Thyroid gland (tissue), 4 donors: ENCODE measurements around the gene SH2D1B.

Source experiments
- CTCF ChIP-seq, 6 experiments: fragments of 200-600 bp in 3 of 6; fragments of 450-650 bp in 3 of 6; sonication (generic) in 3 of 6; IDR thresholded peaks; one replicate each; pipeline ENCODE4 v1.5.1; 2016 to 2019; ENCODE audit warnings: antibody characterized with exemption in 6 of 6, mild to moderate bottlenecking in 2 of 6, inconsistent platforms in 1 of 6, moderate library complexity in 1 of 6
- POLR2A ChIP-seq, 2 donors: fragments of 450-650 bp; IDR thresholded peaks; one replicate each; pipeline ENCODE4 v1.6.1; 2017; ENCODE audit warnings: antibody characterized with exemption in 2 of 2, mild to moderate bottlenecking in 2 of 2, moderate library complexity in 1 of 2

DNA sequence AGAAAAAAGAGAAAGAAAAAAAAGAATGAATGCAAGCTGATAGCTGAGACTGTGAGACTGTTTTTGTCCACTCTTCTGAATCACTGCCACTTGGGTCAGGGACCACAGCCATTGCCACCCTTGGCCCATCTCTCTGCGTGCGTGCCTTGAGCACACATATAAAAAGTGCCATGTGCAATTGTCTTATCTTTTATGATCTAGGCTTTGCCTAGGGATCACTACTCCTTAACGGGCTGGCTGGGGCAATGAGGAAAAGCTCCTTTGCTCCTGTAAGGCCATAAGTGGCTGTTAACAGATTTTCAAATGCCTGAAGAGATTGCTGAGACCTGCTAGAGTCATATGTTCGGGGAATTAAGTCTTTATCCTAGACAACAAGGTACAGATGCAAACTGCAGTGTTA is 43.5 kb downstream of the SH2D1B start:
- TF ChIP-seq CTCF (IDR thresholded peaks at IDR 0.05) (no peak), POLR2A (IDR thresholded peaks at IDR 0.05) (no peak)
